Activated T-helper 1 cell treated with anti-CD3 and anti-CD28 coated beads, Interleukin-12 subunit alpha, Interleukin-12 subunit beta, Interleukin-2, Interleukin-4 antibody, amounts not matched to agents 30 ng/mL and 10 ng/mL and 1 ng/mL, durations not matched to agents 14 hours and 24 hours and 36 hours (primary cell): ENCODE results near the gene CABLES2. TPM values are rescaled to one million over a fixed set of nuclear protein-coding genes. Genes with fewer than 3 reads are reported as not detected.

ENCODE experiments used
- DNase-seq: peaks from one replicate; pipeline ENCODE4 v3.0.0; 2021; ENCODE audit warnings: low spot score
- H3K27ac Mint-ChIP-seq: one replicate; pipeline ENCODE4 v1.8.0; 2021; ENCODE audit warnings: mild to moderate bottlenecking, mixed read lengths
- H3K27me3 Mint-ChIP-seq: one replicate; pipeline ENCODE4 v1.8.0; 2022; ENCODE audit warnings: mild to moderate bottlenecking, moderate library complexity, mixed read lengths; ENCODE audit not compliant: insufficient read depth
- H3K36me3 Mint-ChIP-seq: one replicate; pipeline ENCODE4 v1.8.0; 2021; ENCODE audit warnings: low read depth, mixed read lengths
- H3K4me1 Mint-ChIP-seq: one replicate; pipeline ENCODE4 v1.8.0; 2021; ENCODE audit warnings: low read depth, mixed read lengths
- H3K4me3 Mint-ChIP-seq: one replicate; pipeline ENCODE4 v1.8.0; 2021; ENCODE audit warnings: mild to moderate bottlenecking, moderate library complexity, mixed read lengths
- H3K9me3 Mint-ChIP-seq: one replicate; pipeline ENCODE4 v1.8.0; 2021; ENCODE audit warnings: mixed read lengths
- intact Hi-C: fragments of 100-400 bp; cut with micrococcal nuclease; formaldehyde crosslinking; loops from one replicate; pipeline ENCODE4 v1.15.1; 2024
- total RNA-seq: library from RNA; stranded (reverse); gene quantifications from 2 replicates; pipeline ENCODE4 v1.2.3, GENCODE V29; 2022

The CABLES2 gene
- 12.9 and 15.7 TPM in 2 replicates for total RNA-seq

DNA sequence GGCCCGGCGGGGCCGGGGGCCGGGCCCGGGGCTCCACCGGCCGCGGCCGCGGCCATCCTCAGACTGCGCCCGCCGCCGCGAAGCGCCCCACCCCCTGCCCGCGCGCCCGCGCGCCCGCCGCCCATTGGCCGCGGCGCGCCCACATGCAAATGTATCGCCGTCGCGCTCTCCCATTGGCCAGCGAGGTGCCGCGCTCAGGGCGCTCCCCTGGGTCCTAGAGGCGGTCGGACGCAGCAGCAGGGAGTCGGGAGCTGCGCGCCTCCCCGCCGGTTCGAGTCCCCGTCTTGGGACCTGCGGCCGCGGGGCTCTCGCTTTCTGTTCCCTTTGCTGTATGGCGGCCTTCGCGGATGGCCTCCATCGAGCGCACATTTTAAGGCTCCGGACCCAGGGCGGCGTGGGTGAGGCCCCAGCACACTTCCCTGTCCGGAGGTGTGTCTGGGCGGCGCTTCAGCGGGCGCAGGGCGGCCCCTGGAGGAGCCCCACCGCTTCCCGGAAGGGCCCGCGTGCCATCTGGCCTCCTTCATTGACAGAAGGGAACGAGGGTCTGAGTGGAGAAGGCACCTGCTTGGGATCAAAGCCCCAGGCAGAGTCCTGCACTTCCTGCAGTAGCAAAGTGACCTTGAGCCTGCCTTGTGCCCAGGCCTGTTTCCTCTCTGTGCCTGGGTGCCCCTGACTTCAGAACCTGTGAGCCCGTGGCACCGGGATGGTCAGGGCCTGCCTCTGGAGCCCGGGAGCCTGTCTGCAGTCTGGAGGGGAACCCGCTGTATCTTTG, at the start of gene CABLES2:
Gene CABLES2 (minus strand): TSS at position 65 of the 772 bp plus-strand sequence. CDS start 9 bp downstream, at position 56.
- DNase-seq, result peak; percentile 90
- Mint-ChIP-seq H3K27ac (peak within 1 kb of the TSS; percentile 87), H3K4me1 (peaks cover 10% of the 10 kb centered on the region), H3K27me3 (no peaks in the 10 kb centered on the region), H3K4me3 (peak within 1 kb of the TSS; percentile 85), H3K36me3 (peaks cover 2% of the 10 kb centered on the region), H3K9me3 (no peaks in the 10 kb centered on the region)
- intact Hi-C loops, result loop anchor here (1.0 to 5.0 kb wide), 6 partner anchors 20 to 455 kb away; partner anchors contain the start of genes ADRM1, LSM14B, RPS21 and TCFL5

DNA sequence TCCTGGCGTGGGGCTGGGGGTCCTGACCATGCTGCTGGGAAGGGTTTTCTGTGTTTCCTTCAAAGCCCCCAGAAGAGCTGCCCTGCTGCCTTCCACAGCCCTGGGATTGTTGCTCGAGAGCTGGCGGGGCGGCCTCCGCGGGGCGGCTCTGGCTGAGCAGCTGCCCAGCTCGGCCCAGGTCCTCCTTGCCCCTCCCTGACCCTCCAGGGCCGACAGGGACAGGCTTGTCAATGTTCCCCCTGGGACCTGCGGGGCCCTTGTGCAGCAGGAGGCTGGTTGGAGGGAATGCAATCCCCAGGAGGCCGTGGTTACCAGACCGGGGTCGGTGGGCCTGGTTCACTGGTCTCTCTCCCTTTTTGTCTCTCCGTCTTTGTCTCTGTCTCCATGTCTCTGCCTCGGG, 48.8 kb upstream of the CABLES2 start:
- no peak for DNase-seq
- intact Hi-C loops, result no loop called here
- Mint-ChIP-seq H3K9me3 (no peaks in the 10 kb centered on the region), H3K27me3 (peaks cover 3% of the 10 kb centered on the region), H3K4me3 (no peak overlapping the region), H3K27ac (no peak overlapping the region), H3K4me1 (no peaks in the 10 kb centered on the region), H3K36me3 (no peaks in the 10 kb centered on the region)

DNA sequence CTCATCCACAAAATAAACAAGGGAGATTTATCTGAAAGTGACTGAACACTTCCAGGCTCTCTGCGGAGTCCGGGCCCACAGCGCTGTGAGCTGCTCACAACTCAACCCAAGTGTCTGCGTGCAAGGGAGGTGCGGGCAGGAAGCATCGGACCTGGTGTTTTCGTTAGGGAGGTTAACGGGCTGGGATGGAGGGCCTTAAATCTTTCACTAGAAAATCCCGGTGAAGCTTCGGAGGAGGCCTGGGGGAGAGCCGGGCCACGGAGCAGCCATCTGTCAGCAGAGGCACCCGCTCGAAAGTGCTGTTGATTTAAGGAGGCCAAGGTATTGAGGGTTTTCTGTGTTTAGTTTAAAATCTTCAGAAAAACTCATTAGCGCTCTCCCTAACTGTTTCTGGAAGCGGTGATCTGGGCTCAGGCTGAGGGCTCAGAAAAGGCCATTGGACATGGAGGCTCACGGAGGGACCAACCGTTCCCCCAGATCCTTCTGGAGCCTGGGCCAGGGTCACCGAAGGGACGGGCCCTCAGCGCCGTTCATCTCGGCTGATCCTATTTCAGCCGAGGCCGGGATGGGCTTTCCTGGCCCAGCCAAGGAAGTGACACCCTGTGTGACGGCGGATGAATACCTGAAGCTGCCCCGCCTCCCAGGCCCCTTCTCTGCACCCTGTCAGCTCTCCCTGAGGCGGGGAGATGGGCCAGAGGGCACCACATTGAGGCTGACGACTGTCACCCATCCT, 48.0 kb upstream of the CABLES2 start:
- H3K36me3 Mint-ChIP-seq, result no peaks in the 10 kb centered on the region
- H3K27me3 Mint-ChIP-seq, result peaks cover 3% of the 10 kb centered on the region
- no peak overlapping the region for H3K27ac Mint-ChIP-seq
- intact Hi-C loops, result no loop called here
- no peaks in the 10 kb centered on the region for H3K4me1 Mint-ChIP-seq
- no peak overlapping the region for H3K4me3 Mint-ChIP-seq
- no peak for DNase-seq
- no peaks in the 10 kb centered on the region for H3K9me3 Mint-ChIP-seq

DNA sequence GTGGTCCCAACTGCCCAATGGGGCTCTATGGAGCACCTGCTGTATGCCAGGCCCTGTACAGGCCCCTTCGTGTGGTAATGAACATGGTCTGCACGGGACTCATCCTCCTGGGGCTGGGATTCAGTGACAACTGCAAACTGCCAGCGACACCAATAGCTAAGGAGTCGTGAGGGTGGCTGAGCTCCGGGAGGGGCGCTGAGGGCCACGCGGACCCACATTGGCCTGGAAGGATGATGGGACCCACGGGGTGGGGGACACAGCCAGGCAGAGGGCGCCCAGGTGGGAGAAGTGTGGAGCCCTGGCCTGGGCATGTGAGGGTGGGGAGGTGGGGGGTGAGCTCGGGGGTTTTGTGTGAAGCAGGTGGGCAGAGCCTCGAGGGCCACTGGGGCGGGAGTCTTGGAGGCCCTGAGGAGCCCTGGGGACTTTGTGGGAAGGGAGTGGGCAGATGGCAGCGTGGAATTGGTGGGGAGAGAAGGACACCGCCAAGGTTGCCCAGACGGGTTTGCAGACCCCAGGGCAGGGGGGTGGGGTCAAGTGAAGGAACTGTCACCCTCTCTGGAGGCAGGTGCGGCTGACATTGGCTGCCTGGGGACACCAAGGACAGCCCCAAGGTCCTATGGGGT, 46.2 kb upstream of the CABLES2 start:
- Mint-ChIP-seq H3K4me3 (no peak overlapping the region), H3K36me3 (no peaks in the 10 kb centered on the region), H3K9me3 (no peaks in the 10 kb centered on the region), H3K27me3 (peaks cover 3% of the 10 kb centered on the region), H3K27ac (no peak overlapping the region), H3K4me1 (no peaks in the 10 kb centered on the region)
- intact Hi-C loops, result no loop called here
- no peak for DNase-seq

DNA sequence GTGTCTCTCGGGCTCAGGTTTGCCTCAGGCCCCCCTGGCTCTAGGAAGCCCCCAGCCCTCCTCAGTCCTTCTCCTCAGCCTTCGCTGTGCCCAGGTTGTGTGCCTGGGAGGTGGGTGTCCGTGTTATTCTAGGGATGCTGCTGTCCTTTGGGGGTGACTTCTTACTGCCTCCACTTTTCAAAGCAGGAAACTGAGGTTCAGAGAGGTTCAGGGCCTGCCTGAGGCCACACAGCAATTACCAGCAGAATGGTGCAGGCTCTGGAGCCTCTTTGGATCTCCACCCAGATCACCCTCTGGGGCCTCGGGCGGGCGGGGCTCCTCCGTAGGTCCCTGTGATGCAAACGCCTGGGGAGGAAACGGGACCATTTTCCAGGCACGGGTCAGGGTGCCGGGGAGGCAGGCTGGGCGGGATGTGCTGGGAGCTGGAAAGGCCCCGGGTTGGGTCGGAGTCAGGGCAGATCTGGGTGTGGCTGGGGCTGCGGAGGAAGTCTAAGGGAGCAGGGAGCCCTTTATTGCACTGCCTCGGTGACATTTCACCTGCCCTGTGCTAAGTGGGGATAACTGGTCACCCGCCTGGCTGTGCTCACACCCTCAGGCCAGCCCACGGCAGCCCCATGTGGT, 45.5 kb upstream of the CABLES2 start:
- Mint-ChIP-seq H3K4me1 (no peaks in the 10 kb centered on the region), H3K27me3 (peaks cover 3% of the 10 kb centered on the region), H3K27ac (no peak overlapping the region), H3K36me3 (no peaks in the 10 kb centered on the region), H3K9me3 (no peaks in the 10 kb centered on the region), H3K4me3 (no peak overlapping the region)
- no peak for DNase-seq
- intact Hi-C loops, result no loop called here

DNA sequence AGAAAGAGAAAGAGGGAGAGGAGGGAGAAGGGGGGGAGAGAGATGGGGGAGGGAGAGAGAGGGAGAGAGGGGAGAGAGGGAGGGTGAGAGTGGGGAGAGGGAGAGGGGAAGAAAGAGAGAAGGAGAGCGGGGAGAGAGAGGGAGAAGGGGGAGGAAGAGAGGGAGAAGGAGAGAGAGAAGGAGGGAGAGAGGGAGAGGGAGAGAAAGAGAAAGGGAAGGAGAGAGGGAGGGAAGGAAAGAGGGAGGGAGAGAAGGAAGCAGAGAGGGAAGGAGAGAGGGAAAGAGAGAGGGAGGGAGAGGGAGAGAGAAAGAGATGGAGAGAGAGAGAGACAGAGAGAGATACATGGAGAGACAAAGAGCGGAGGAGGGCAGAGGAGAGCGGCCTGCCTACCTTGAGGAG, 44.9 kb upstream of the CABLES2 start:
- H3K27ac Mint-ChIP-seq, result no peak overlapping the region
- no peaks in the 10 kb centered on the region for H3K36me3 Mint-ChIP-seq
- intact Hi-C loops, result no loop called here
- H3K27me3 Mint-ChIP-seq, result peaks cover 3% of the 10 kb centered on the region
- no peak for DNase-seq
- H3K9me3 Mint-ChIP-seq, result no peaks in the 10 kb centered on the region
- no peaks in the 10 kb centered on the region for H3K4me1 Mint-ChIP-seq
- no peak overlapping the region for H3K4me3 Mint-ChIP-seq

DNA sequence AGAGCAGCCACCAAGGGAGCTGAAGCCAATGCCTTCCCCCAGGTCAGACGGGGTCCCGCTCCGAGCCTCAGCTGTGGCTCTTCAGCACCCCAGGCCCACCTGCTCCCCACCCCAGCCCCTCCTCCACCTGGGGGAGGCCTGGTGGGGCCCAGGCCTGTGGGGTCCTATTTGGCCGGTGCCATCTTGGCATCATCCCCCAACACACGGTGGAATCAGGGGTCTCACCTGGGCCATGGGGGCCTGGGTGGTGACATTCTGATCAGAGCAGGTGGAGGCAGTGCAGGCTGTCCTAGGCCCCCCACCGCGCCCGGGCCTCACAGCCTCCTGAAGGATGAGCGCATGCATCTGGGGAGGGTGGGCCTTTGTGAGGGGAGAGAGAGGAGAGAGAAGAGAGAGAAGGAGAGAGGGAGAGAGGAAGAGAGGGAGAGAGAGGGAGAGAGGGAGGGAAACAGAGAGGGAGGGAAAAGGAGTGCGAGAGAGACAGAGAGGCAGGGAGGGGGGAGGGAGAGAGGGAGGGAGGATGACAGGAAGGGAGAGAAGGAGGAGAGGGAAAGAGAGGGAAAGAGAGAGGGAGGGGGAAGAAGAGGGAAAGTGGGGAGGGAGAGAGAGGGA, 44.2 kb upstream of the CABLES2 start:
- Mint-ChIP-seq H3K36me3 (no peaks in the 10 kb centered on the region), H3K9me3 (no peaks in the 10 kb centered on the region), H3K4me1 (no peaks in the 10 kb centered on the region), H3K4me3 (no peak overlapping the region), H3K27ac (no peak overlapping the region), H3K27me3 (peaks cover 3% of the 10 kb centered on the region)
- intact Hi-C loops, result no loop called here
- DNase-seq, result no peak

GRCh38 chr20:62449951-62450691, 43.0 kb upstream of the CABLES2 start:
- H3K4me3 Mint-ChIP-seq, result no peak overlapping the region
- no peak for DNase-seq
- intact Hi-C loops, result no loop called here
- no peaks in the 10 kb centered on the region for H3K4me1 Mint-ChIP-seq
- H3K27ac Mint-ChIP-seq, result no peak overlapping the region
- H3K9me3 Mint-ChIP-seq, result no peaks in the 10 kb centered on the region
- H3K36me3 Mint-ChIP-seq, result no peaks in the 10 kb centered on the region
- peaks cover 3% of the 10 kb centered on the region for H3K27me3 Mint-ChIP-seq

DNA sequence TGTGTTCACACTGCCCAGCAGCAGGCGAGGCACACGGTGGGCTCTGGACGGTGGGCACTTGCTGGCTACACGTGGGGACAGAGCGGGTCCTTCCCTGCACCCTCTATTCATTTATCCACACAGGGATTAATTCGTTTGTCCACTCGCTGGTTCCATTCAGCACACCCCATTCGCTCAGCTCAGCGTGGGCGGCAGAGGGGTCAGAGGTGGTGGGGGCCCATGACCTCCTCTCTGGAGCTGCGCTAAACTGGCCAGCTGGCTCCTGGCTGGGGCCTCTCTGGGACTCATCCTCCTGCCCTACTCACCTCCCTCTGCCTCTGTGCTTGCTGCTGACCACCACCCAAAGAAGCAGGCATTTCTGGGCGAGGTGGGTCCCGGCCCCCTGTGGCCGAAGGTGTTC, 41.7 kb upstream of the CABLES2 start:
- no peak overlapping the region for H3K27ac Mint-ChIP-seq
- DNase-seq, result no peak
- intact Hi-C loops, result no loop called here
- no peaks in the 10 kb centered on the region for H3K9me3 Mint-ChIP-seq
- H3K4me3 Mint-ChIP-seq, result no peak overlapping the region
- no peaks in the 10 kb centered on the region for H3K4me1 Mint-ChIP-seq
- H3K36me3 Mint-ChIP-seq, result no peaks in the 10 kb centered on the region
- H3K27me3 Mint-ChIP-seq, result no peaks in the 10 kb centered on the region

GRCh38 chr20:62448038-62448437, 41.0 kb upstream of the CABLES2 start:
- no peak for DNase-seq
- no peak overlapping the region for H3K27ac Mint-ChIP-seq
- H3K36me3 Mint-ChIP-seq, result no peaks in the 10 kb centered on the region
- intact Hi-C loops, result no loop called here
- H3K27me3 Mint-ChIP-seq, result no peaks in the 10 kb centered on the region
- H3K9me3 Mint-ChIP-seq, result no peaks in the 10 kb centered on the region
- H3K4me3 Mint-ChIP-seq, result no peak overlapping the region
- H3K4me1 Mint-ChIP-seq, result no peaks in the 10 kb centered on the region

GRCh38 chr20:62446888-62447869, 40.1 kb upstream of the CABLES2 start:
- H3K36me3 Mint-ChIP-seq, result no peaks in the 10 kb centered on the region
- H3K9me3 Mint-ChIP-seq, result no peaks in the 10 kb centered on the region
- H3K27ac Mint-ChIP-seq, result no peak overlapping the region
- no peaks in the 10 kb centered on the region for H3K27me3 Mint-ChIP-seq
- DNase-seq, result no peak
- H3K4me1 Mint-ChIP-seq, result no peaks in the 10 kb centered on the region
- intact Hi-C loops, result no loop called here
- H3K4me3 Mint-ChIP-seq, result no peak overlapping the region
